BLaER1 treated with 17β-estradiol and CSF1 and Interleukin-3, amounts not matched to agents 10 nM and 100 nM (cell line): ENCODE data around the gene PCMT1.

Source experiments
- H3K27ac ChIP-seq, 11 experiments: shearing (Covaris generic); formaldehyde crosslinking; 2 replicates each; pipeline ENCODE4 v1.8.1; 2022
- H3K27me3 ChIP-seq, 11 experiments: shearing (Covaris generic); formaldehyde crosslinking; 2 replicates each; pipeline ENCODE4 v1.8.1; 2022
- H3K36me3 ChIP-seq, 11 experiments: shearing (Covaris generic); formaldehyde crosslinking; 2 replicates each; pipeline ENCODE4 v1.8.1; 2022
- H3K4me1 ChIP-seq, 10 experiments: shearing (Covaris generic); formaldehyde crosslinking; 2 replicates each; pipeline ENCODE4 v1.8.1; 2022
- H3K4me2 ChIP-seq, 11 experiments: shearing (Covaris generic); formaldehyde crosslinking; 2 replicates each; pipeline ENCODE4 v1.8.1; 2022
- H3K4me3 ChIP-seq, 10 experiments: shearing (Covaris generic); formaldehyde crosslinking; 2 replicates each; pipeline ENCODE4 v1.8.1; 2022
- H3K9ac ChIP-seq, 11 experiments: shearing (Covaris generic); formaldehyde crosslinking; 2 replicates each; pipeline ENCODE4 v1.8.1; 2022
- H3K9me3 ChIP-seq, 11 experiments: shearing (Covaris generic); formaldehyde crosslinking; replicated peaks in 1 of 11; 2 replicates each; pipeline ENCODE4 v1.8.1; 2022
- H4K20me1 ChIP-seq, 11 experiments: shearing (Covaris generic); formaldehyde crosslinking; 2 replicates each; pipeline ENCODE4 v1.8.1; 2022
- Cebpa-rat ChIP-seq, 11 experiments: shearing (Covaris generic); IDR thresholded peaks; 2 replicates each; pipeline ENCODE4 v1.8.1; 2022

The PCMT1 gene

GRCh38 chr6:149821492-149821891 is 72.0 kb downstream of the PCMT1 start:
- Histone ChIP-seq H3K4me1 (no peaks in the 10 kb centered on the region), H3K9me3 (no peaks in the 10 kb centered on the region), H3K4me3 (no peak overlapping the region), H4K20me1 (no peaks in the 10 kb centered on the region), H3K27ac (no peak overlapping the region), H3K36me3 (peaks cover 0 to 9% (median 3%) of the 10 kb centered on the region in 11 experiments; a peak in 5 of 22 replicates), H3K27me3 (no peaks in the 10 kb centered on the region), H3K9ac (no peak overlapping the region), H3K4me2 (no peak overlapping the region)
- TF ChIP-seq Cebpa-rat (IDR thresholded peaks at IDR 0.05): no peak

GRCh38 chr6:149823013-149823412 is 73.5 kb downstream of the PCMT1 start:
- Histone ChIP-seq H3K9ac (no peak overlapping the region), H3K4me2 (no peak overlapping the region), H3K27ac (no peak overlapping the region), H3K9me3 (no peaks in the 10 kb centered on the region), H3K4me3 (no peak overlapping the region), H3K27me3 (no peaks in the 10 kb centered on the region), H3K36me3 (peaks cover 0 to 9% (median 3%) of the 10 kb centered on the region in 11 experiments; a peak in 5 of 22 replicates), H4K20me1 (no peaks in the 10 kb centered on the region), H3K4me1 (no peaks in the 10 kb centered on the region)
- TF ChIP-seq Cebpa-rat (IDR thresholded peaks at IDR 0.05): no peak

- no peak overlapping the region for H3K9ac ChIP-seq
Observed at GRCh38 chr6:149825292-149825691, 75.8 kb downstream of the PCMT1 start.

GRCh38 chr6:149830731-149831307 is 81.3 kb downstream of the PCMT1 start:
- peaks cover 0 to 4% (median 0%) of the 10 kb centered on the region in 11 experiments; a peak in 5 of 22 replicates for H3K36me3 ChIP-seq
- no peaks in the 10 kb centered on the region for H4K20me1 ChIP-seq
- no peak overlapping the region for H3K4me3 ChIP-seq
- no peaks in the 10 kb centered on the region for H3K27me3 ChIP-seq
- no peak for TF ChIP-seq Cebpa-rat (IDR thresholded peaks at IDR 0.05)
- no peak overlapping the region for H3K4me2 ChIP-seq
- peaks cover 0 to 11% (median 5%) of the 10 kb centered on the region in 11 experiments; a peak in 10 of 22 replicates for H3K9me3 ChIP-seq
- no peak overlapping the region for H3K9ac ChIP-seq
- H3K4me1 ChIP-seq: no peaks in the 10 kb centered on the region; a peak in 1 of 20 replicates
- no peak overlapping the region for H3K27ac ChIP-seq

More at GRCh38 chr6:149825292-149825691, 75.8 kb downstream of the PCMT1 start:
- no peaks in the 10 kb centered on the region for H3K4me1 ChIP-seq
- H3K4me3 ChIP-seq: no peak overlapping the region
- no peak overlapping the region for H3K27ac ChIP-seq
- H3K9me3 ChIP-seq: no peaks in the 10 kb centered on the region
- H4K20me1 ChIP-seq: no peaks in the 10 kb centered on the region
- no peaks in the 10 kb centered on the region for H3K27me3 ChIP-seq
- no peak for TF ChIP-seq Cebpa-rat (IDR thresholded peaks at IDR 0.05)
- H3K36me3 ChIP-seq: peaks cover 0 to 9% (median 3%) of the 10 kb centered on the region in 11 experiments; a peak in 5 of 22 replicates
- no peak overlapping the region for H3K4me2 ChIP-seq

GRCh38 chr6:149831308-149831820 is 81.8 kb downstream of the PCMT1 start:
- no peak for TF ChIP-seq Cebpa-rat (IDR thresholded peaks at IDR 0.05)
- no peaks in the 10 kb centered on the region; a peak in 1 of 20 replicates for H3K4me1 ChIP-seq
- no peak overlapping the region for H3K4me3 ChIP-seq
- no peak overlapping the region for H3K4me2 ChIP-seq
- no peak overlapping the region for H3K9ac ChIP-seq
- peaks cover 0 to 11% (median 5%) of the 10 kb centered on the region in 11 experiments; a peak in 10 of 22 replicates for H3K9me3 ChIP-seq
- peaks cover 0 to 4% (median 0%) of the 10 kb centered on the region in 11 experiments; a peak in 3 of 22 replicates for H3K36me3 ChIP-seq
- no peaks in the 10 kb centered on the region for H3K27me3 ChIP-seq
- no peak overlapping the region for H3K27ac ChIP-seq
- H4K20me1 ChIP-seq: no peaks in the 10 kb centered on the region

GRCh38 chr6:149833651-149834050 is 84.1 kb downstream of the PCMT1 start:
- Histone ChIP-seq H3K9ac (no peak overlapping the region), H3K27ac (no peak overlapping the region), H3K4me1 (no peaks in the 10 kb centered on the region; a peak in 1 of 20 replicates), H3K27me3 (no peaks in the 10 kb centered on the region), H3K36me3 (peaks cover 0 to 4% (median 0%) of the 10 kb centered on the region in 11 experiments; a peak in 3 of 22 replicates), H3K4me2 (no peak overlapping the region), H3K4me3 (no peak overlapping the region), H3K9me3 (peaks cover 0 to 11% (median 5%) of the 10 kb centered on the region in 11 experiments; a peak in 10 of 22 replicates), H4K20me1 (no peaks in the 10 kb centered on the region)
- no peak for TF ChIP-seq Cebpa-rat (IDR thresholded peaks at IDR 0.05)

GRCh38 chr6:149834513-149835481 is 85.3 kb downstream of the PCMT1 start:
- Histone ChIP-seq H3K9me3 (peaks cover 0 to 11% (median 5%) of the 10 kb centered on the region in 11 experiments; a peak in 10 of 22 replicates), H3K4me2 (no peak overlapping the region), H3K4me3 (no peak overlapping the region), H3K9ac (no peak overlapping the region), H3K4me1 (no peaks in the 10 kb centered on the region; a peak in 1 of 20 replicates), H4K20me1 (no peaks in the 10 kb centered on the region), H3K27me3 (no peaks in the 10 kb centered on the region), H3K36me3 (peaks cover 0 to 4% (median 0%) of the 10 kb centered on the region in 11 experiments; a peak in 3 of 22 replicates), H3K27ac (no peak overlapping the region)
- TF ChIP-seq Cebpa-rat (IDR thresholded peaks at IDR 0.05): no peak

GRCh38 chr6:149840345-149841075 is 91.0 kb downstream of the PCMT1 start:
- no peaks in the 10 kb centered on the region for H3K4me1 ChIP-seq
- no peak overlapping the region for H3K9ac ChIP-seq
- H4K20me1 ChIP-seq: peaks cover 0 to 6% (median 0%) of the 10 kb centered on the region in 11 experiments; a peak in 1 of 22 replicates
- H3K4me2 ChIP-seq: no peak overlapping the region
- H3K27me3 ChIP-seq: no peaks in the 10 kb centered on the region
- H3K9me3 ChIP-seq: no peaks in the 10 kb centered on the region
- no peak overlapping the region for H3K4me3 ChIP-seq
- peaks cover 0 to 5% (median 0%) of the 10 kb centered on the region in 11 experiments; a peak in 3 of 22 replicates for H3K36me3 ChIP-seq
- no peak for TF ChIP-seq Cebpa-rat (IDR thresholded peaks at IDR 0.05)
- H3K27ac ChIP-seq: no peak overlapping the region
